Measurements from ENCODE around the gene TECPR1. TPM values are rescaled to one million over a fixed set of nuclear protein-coding genes. Genes with fewer than 3 reads are reported as not detected.

TECPR1 gene
- total RNA-seq, 1 experiment from 2014 or later = 13.9 TPM

GRCh38 chr7:98288064-98288823, 36.2 kb upstream of the TECPR1 start:
- H2BK12ac ChIP-seq (ENCODE audit: insufficient read length, low read depth, low read length) = no peak overlapping the region
- H4K5ac ChIP-seq (ENCODE audit: insufficient read length, low read depth, low read length) = no peak overlapping the region
- no peak overlapping the region for H2AFZ ChIP-seq (ENCODE audit: low read length)
- H3K23me2 ChIP-seq (ENCODE audit: insufficient read length, low read depth, low read length, poor library complexity, severe bottlenecking) = no peaks in the 10 kb centered on the region
- no peak overlapping the region for H2BK20ac ChIP-seq (ENCODE audit: low read depth, low read length, poor library complexity, severe bottlenecking)
- H3K27ac ChIP-seq (ENCODE audit: insufficient read length, low read depth, low read length) = no peak overlapping the region
- H4K20me1 ChIP-seq (ENCODE audit: control insufficient read depth, insufficient read depth, insufficient read length) = no peaks in the 10 kb centered on the region
- no peaks in the 10 kb centered on the region; the same call in 1 of the 2 replicates for H3K4me1 ChIP-seq (ENCODE audit: insufficient read depth, low read length)
- Mint-ChIP-seq H3K4me1 (peaks cover 23 to 35% of the 10 kb centered on the region in 2 experiments), H3K4me3 (peak overlapping the region in 1 of 2 experiments; percentile 59; a peak in 1 of 5 replicates), H3K27me3 (ENCODE audit: low read depth) (no peaks in the 10 kb centered on the region), H3K9me3 (no peaks in the 10 kb centered on the region), H3K27ac (peak overlapping the region in 2 of 3 experiments; percentile 55 to 64; a peak in 2 of 7 replicates), H3K36me3 (ENCODE audit: insufficient read depth in 1 of 3, low read depth in 3 of 3) (peaks cover 5 to 38% (median 29%) of the 10 kb centered on the region in 3 experiments)
- no peak overlapping the region for H2BK15ac ChIP-seq (ENCODE audit: low read depth, low read length)
- no peak overlapping the region for H3K14ac ChIP-seq (ENCODE audit: insufficient read depth, low read length)
- H3K18ac ChIP-seq (ENCODE audit: insufficient read length, low read depth, low read length) = no peak overlapping the region
- no peak for TF ChIP-seq CTCF (conservative IDR thresholded peaks at IDR 0.05)
- WGBS (ENCODE audit: extremely low coverage, insufficient read length, low lambda C conversion rate) = no CpG with 5 or more reads among the region's 12 CpGs
- no peak overlapping the region for H4K91ac ChIP-seq (ENCODE audit: insufficient read length, low read depth, low read length)
- no peak overlapping the region for H2BK5ac ChIP-seq (ENCODE audit: insufficient read length, low read length)
- no peak overlapping the region for H2AK5ac ChIP-seq (ENCODE audit: insufficient read length, low read length)
- H3K9ac ChIP-seq (ENCODE audit: extremely low read depth, insufficient read length, low read length) = no peak overlapping the region
- no peak overlapping the region for H3K23ac ChIP-seq (ENCODE audit: insufficient read length, low read depth, low read length)
- no peaks in the 10 kb centered on the region for H3K9me3 ChIP-seq (ENCODE audit: control insufficient read depth, low read depth, low read length)
- H3K27me3 ChIP-seq (ENCODE audit: insufficient read depth, low read length) = no peaks in the 10 kb centered on the region
- H3T11ph ChIP-seq (ENCODE audit: low read length) = no peak overlapping the region
- no peak overlapping the region for H3K4ac ChIP-seq (ENCODE audit: low read depth, low read length)
- no peak for DNase-seq
- H3K79me2 ChIP-seq (ENCODE audit: insufficient read depth, low read length) = peaks cover 2% of the 10 kb centered on the region; the same call in 1 of the 2 replicates
- peaks cover 6% of the 10 kb centered on the region for H3K79me1 ChIP-seq (ENCODE audit: insufficient read depth, low read depth, low read length, poor library complexity, severe bottlenecking)
- no peak overlapping the region for H2BK120ac ChIP-seq (ENCODE audit: low read depth, low read length, poor library complexity, severe bottlenecking)
- H4K8ac ChIP-seq (replicated peaks; ENCODE audit: insufficient read length, low read depth, low read length) = no peak overlapping the region
- no peak overlapping the region for H3K4me2 ChIP-seq (ENCODE audit: insufficient read depth, insufficient read length, low read length)
- H3K56ac ChIP-seq (ENCODE audit: insufficient read length, low read depth, low read length) = no peak overlapping the region
